NCI-H69 (cell line): Measurements from ENCODE around the gene KHK.
"Not testable (repeated sequence)": the region's sequence is repeated elsewhere in the genome, so short reads cannot be mapped to it uniquely, and the experiment has no call there.

ENCODE experiments used
- DNase-seq: peaks from one replicate; lab custom pipeline; 2025; lab: John Stamatoyannopoulos, UW

KHK gene

DNA sequence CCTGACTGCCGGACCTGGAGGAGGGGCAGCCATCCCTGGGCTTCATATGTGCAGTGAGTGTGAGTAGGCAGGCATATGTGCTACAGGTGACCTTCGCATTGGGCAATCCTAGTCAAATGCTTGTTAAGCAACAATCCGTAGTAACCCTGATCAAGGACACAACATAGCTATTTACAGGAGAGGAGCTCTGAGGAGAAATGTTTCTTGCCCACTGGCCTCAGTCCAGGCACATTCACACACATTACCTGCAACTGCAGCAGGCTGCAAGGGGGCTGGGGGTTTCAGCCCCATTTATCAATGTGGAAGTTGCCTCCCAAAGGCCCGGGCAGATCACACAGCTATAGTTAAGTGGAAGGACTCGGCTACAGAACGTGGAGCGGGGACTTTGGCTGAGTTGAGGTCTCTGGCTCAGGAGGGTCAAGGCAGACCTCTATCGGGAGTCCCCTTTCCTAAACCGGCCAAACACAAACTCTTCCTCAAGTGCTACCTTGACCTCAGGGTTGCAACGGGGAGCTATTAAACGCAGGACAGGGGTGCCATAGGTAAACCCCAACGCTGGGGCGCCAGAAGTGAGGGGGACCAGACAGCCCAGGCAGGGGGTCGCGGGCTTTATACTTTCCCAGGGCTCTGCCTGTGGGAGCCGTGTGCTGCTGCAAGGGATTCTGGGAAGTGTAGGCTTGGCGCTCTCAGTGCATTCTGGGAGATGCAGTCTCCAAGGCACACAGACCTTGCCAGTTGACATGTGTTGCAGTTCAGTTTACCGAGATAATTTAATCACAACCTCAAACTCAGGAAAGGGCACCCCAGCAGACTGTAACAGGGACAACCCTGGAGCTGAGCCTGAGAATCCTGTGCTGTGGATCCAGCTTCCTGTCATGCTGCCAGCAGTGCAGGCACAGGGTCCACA is 9.4 kb downstream of the KHK start:
- peak; percentile 61 for DNase-seq

DNA sequence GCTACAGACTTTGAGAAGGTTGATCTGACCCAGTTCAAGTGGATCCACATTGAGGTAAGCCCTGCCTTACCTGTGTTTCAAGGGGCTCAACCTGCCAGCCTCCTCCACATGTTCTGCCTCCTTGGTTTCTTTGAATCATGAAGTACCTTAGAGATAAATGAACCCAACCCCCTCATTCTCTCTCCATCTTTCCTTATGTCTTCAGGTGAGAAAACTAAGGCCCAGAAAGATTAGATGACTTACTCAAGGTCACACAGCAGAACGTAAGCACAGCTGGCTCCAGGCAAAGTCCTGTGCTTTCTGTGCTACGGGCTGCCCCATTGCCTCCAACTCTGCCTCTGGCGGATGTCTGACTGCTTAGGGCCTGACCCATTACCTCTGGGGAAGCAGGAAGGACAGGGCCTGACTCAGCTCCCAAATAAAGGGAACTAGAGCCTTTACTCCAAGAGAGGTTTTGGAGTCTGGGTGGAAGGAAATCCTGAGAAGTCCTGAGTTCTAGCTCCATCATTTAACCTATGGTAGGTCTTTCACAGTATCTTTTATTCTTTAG is 10.3 kb downstream of the KHK start:
- no peak for DNase-seq

GRCh38 chr2:27097341-27097740 is 10.8 kb downstream of the KHK start:
- DNase-seq: no peak

GRCh38 chr2:27099334-27099955 is 12.9 kb downstream of the KHK start:
- DNase-seq: no peak

GRCh38 chr2:27100036-27100435 is 13.5 kb downstream of the KHK start:
- DNase-seq: no peak

DNA sequence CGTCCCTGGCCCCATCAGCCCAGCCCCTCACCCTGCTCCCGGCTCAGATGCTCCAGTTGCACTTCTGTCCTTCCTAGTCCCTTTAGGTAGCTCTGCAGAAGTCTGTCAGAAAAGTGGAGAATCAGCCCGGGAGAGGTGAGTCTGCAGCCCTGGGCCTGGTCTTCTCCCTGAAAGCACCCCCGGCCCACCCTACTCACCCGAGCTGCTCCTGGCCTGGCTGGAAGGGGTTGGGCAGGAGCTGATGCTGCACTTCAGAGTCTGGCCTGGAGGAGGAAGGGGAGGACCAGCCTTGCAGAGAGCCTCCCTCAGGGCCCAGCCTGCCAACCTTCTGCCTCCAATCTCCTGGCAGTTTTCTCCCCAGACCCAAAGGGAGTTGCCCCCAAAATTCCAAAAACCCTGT is 15.8 kb downstream of the KHK start:
- DNase-seq: no peak

DNA sequence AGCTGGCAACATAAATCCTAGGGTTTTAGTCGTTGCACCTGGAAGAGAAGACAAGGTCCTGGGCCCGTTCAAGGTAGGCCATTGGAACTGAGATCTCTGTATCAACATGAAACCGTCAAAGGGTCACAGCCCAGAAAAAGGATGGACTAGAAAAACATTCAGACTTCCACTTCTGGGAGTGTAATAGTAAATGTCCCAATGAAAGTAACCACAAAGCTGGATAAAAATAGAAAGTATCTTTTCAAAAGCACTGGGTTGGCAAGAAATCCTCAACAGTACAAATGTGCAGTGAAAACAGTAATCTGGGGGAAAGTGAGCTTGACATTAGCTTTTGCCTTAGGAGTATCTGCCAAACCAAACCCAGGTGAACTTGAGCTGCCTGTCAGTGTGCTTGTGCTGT is 19.4 kb downstream of the KHK start:
- no peak for DNase-seq

GRCh38 chr2:27108221-27108620 is 21.6 kb downstream of the KHK start:
- DNase-seq: no peak

GRCh38 chr2:27109083-27109482 is 22.5 kb downstream of the KHK start:
- DNase-seq: no peak

DNA sequence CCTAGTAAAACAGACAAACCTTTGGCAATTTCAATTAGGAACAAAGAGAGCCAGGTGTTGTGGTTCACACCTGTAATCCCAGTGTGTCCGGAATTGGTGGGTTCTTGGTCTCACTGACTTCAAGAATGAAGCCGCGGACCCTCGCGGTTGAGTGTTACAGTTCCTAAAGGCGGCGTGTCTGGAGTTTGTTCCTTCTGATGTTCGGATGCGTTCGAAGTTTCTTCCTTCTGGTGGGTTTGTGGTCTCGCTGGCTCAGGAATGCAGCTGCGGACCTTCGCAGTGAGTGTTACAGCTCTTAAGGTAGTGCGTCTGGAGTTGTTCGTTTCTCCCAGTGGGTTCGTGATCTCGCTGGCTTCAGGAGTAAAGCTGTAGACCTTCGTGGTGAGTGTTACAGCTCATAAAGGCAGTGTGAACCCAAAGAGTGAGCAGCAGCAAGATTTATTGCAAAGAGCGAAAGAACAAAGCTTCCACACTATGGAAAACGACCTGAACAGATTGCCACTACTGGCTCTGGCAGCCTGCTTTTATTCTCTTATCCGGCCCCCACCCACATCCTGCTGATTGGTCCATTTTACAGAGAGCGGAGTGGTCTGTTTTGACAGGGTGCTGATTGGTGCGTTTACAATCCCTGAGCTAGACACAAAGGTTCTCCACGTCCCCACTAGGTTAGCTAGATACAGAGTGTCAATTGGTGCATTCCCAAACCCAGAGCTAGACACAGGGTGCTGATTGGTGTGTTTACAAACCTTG is 24.2 kb downstream of the KHK start:
- not testable (repeated sequence) for DNase-seq

- DNase-seq: not testable (repeated sequence)
Measured at GRCh38 chr2:27111392-27112078, 25.0 kb downstream of the KHK start.

- DNase-seq: no peak
Measured at GRCh38 chr2:27115519-27115918, 28.9 kb downstream of the KHK start.

GRCh38 chr2:27117995-27118524 is 31.5 kb downstream of the KHK start:
- DNase-seq: no peak

- DNase-seq: peak; percentile 66
Measured at GRCh38 chr2:27118525-27119329, 32.2 kb downstream of the KHK start, which contains the start of gene CGREF1. CGREF1 (minus strand) TSS chr2:27119128; CDS start chr2:27104366, 14,762 bp downstream.

DNA sequence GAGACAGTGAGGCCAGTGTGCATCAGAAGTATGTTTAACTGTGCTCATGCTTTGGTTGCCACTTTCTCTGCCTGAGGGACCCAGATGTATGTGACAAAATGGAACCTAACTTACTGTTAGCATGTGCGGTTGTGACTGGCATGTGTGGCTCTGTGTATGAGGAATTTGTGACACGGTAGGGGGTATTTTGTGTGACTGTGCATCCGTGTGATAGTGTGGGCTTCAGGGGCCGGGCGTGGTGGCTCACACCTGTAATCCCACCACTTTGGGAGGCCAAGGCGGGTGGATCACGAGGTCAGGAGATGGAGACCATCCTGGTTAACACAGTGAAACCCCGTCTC is 32.7 kb downstream of the KHK start:
- not testable (repeated sequence) for DNase-seq

DNA sequence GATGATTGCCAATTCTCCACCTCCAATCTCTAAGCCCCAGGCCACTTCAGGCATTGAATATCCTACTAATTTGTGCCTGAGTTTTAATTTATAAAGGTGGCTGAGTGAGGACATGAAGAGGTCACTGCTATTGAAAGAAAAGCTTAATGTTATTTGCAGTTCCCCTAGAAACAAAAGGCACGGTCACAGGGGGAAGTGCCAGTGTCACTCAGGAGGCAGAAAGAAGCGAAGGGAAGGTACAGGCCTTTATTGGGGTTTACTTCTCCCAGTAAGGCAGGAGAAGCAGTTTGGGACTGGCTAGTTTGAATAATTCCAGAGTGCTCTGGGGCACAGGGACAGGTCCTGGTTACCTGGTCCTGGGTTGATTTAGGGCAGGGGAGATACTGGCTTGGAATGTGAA is 35.3 kb downstream of the KHK start:
- peak; percentile 4 for DNase-seq

DNA sequence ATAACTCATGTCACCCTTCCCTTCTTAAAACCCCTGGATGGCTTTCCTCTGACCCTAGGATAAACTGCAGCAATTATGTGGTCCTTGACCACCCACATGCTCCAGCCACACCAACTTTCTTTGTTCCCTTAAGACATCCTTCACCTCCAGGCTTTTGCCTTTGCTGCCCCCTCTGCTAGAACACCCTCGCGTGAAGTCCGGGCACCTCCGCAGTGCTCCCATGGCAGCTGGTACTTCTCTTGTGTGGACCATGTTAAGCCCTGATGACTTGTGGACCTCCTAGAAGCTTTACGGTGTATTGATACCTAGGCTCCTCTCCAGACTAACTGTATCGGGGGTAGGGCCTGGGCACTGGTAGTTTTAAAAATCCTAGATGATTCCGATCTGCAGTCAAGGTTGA is 36.2 kb downstream of the KHK start:
- no peak for DNase-seq

DNA sequence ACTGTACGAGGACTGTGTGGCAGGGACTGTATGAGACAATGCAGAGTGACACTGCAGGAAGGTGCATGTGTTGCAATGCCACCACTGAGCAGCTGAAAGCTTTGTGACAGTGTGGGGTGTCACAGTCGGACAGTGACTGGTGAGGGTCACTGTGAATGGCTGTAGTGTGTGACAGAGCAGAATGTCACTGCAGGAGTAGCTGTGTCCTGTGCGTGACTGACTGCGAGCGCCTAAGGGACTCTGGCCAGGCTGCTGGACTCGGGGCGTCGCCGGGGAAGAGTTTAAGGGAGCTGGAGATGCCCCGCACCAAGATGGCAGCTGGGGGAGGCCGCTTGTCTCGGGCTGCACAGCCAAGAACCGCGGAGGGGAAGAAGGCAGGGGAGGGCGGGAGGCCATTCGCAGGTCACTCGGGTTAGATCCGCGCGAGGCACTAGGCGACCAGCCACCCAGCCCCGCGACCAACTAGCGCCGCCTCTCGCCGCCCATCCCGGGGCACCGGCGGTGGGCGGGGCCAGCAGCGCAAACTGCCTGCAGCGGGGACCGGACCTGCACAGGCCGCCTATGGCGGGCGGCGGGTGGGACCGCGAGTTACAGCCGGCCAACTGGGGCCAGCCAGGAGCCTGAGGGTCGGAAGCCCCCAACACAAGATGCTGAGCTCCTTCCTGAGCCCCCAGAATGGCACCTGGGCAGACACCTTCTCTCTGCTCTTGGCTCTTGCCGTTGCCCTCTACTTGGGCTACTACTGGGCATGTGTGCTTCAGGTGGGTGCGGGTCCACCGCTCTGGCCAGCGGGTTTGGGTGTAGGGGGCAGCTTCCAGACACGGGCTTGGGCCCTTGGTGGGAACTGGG is 37.0 kb downstream of the KHK start, which contains the start of gene ABHD1:
Gene ABHD1, plus strand, starts transcription at position 514 of the 849 bp plus-strand sequence. Its CDS starts 134 bp downstream, at position 648.
- DNase-seq: peak; percentile 40

- no peak for DNase-seq
Measured at GRCh38 chr2:27125104-27125503, 38.5 kb downstream of the KHK start.
